Measurements from ENCODE around the gene VAMP5.
A peak's percentile ranks its signal among the peaks of the same experiment; 100 is the strongest.
"Not testable (repeated sequence)": the region's sequence is repeated elsewhere in the genome, so short reads cannot be mapped to it uniquely, and the experiment has no call there.

The VAMP5 gene

DNA sequence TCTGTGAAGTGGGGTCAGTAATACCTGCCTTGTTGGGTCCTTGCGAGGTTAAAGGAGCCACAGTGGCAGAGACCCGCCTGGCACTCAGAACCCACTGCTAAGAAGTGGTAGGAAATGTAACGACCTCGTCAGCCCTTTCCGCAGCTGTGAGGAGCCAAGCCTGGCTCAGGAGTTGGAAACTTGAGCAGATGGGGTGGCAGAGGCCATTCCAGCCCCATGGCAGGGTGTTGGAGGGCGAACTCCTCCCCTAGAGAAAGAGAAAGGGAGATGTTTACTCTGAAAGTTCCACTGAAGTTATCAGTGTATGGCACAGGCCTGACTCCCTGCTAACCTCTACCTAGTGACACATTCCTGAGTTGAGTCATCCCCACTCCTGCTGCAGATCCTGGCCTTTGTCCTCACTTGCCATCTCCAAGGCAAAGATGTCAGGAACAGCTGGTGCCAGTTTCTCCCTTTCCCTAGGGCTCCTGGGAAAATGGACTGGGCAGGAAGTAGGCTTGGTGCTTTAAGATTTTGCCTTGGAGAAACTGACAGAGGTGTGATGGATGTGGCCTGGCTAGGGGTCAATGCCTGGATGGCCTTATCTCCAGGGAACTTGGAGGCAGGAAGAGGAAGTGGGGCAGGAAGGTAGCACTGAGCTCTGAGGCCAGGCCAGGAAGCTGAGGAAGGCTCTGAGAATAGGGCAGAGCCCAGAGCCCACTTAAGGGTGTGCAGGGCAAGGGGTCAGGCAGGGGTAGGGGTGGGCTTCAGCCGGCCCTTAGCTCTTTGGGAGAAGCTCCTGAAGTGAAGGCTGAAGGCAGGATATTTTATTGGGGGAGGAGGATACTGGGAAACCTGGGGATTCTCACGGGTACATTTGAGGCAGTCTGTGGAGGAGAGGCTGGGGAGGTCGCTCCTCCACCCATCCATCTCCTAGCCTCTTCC lies 888 bp downstream of the VAMP5 start:
- no peak for DNase-seq (ENCODE audit: low read depth)

DNA sequence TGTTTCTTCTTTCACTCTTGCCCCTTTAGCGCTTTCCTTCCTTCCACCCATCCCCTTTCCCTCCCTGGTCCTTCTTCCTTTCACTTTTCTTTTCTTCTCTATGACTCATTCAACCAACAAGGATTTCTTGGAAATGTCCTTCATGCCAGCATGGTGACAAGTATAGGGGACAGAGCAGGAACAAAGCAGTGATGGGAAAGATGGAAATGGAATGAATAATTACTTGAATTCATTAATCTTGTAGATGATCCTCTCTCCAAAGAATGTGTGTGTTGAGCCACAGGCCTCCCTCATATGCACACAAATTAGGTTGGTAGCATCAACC lies 1.5 kb downstream of the VAMP5 start:
- no peak for DNase-seq (ENCODE audit: low read depth)

DNA sequence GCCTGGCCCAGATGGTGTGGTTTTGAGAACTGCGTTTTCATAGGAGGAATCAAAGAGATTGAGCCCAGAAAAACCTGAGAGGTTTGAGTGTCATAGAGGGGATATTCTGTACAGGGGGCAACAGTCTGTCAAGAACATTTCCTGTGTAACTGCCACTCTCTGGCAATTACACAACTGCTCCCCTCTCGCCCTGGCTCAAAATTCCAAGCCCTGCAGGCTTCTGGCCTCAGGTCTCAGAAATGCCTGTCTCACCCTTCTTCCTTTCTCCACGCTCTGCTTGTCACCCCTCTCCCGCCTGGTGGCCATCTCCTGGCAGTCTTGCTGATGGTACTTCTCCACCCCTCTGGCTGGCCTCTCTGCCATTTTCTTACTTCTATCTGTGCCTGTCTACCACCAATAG lies 4.0 kb downstream of the VAMP5 start:
- DNase-seq (ENCODE audit: low read depth), result no peak

DNA sequence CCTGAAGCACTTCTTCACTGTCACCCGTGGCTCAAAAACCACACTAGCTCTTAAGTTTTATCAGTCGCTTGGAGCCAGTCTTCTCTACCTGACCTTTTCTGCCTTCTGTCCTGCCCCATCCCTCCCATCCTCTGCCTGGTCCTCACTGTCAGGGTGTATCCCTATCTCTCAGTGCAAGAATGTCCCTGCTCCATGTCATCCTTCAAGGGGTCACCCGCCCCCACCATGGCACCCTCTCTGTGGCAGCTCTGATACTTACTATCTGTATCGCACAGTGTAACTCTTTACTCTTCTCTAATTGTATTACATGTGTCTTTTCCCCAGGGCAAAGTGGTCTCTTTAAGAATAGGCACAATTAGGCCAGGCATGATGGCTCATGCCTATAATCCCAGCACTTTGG lies 4.4 kb downstream of the VAMP5 start:
- no peak for DNase-seq (ENCODE audit: low read depth)

DNA sequence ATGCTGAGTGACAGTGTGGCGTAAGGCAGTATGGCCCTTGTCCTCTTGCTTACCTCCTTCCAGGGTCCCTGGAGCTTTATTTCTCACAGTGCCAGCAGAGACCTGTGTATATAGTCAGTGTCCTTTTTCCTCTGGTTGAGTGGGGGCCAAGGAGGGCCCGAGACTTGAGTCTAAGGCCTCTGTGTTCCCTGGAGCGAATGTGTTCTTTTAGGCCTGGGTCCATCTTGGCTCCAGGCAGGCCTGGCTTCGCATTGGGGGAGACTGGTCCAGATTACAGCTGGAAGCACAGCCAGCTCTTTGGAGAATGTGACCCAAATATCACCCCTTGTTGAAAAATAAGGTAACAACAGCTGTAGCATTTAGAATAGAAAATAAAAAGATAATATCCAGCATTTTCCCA lies 5.0 kb downstream of the VAMP5 start:
- DNase-seq (ENCODE audit: low read depth), result no peak

DNA sequence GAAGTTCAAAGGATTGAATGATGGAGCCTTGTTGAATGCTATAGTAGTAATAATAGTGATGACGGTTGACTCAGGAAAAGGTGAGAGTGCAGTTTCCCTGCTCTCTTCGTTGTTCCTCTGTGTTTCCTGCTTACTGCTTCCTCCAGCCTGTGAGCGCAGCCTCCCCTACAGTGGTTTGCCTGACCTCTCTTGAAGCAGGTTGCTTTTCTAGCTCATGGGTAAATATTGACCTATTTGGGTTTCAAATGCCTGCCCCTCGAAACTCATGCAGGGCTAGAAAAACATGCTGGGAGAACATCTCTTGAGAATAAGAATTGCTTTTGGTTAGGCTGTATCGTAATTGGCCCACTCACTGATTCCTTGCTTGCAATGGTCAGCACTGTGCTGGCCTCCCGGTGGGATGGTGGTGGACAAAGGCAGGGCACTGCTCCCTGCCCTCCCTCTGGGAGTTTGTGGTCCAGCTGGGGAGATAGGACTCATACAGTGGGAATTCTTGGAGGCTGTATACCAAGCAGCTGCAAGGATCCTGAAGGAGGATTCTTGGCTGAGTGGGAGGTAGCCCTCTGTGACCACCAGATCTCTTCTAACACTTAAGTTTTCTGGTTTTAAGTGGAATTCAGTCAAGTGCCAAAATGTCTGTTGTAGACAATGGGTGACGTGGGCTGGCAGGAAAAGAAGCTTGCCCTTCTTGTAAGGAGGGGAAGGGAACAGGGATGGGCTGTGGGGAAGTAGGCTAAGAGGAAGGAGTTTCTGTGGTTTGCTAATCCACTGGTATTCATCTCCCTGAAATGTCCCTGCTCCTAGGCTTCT lies 6.0 kb downstream of the VAMP5 start:
- no peak for DNase-seq (ENCODE audit: low read depth)

DNA sequence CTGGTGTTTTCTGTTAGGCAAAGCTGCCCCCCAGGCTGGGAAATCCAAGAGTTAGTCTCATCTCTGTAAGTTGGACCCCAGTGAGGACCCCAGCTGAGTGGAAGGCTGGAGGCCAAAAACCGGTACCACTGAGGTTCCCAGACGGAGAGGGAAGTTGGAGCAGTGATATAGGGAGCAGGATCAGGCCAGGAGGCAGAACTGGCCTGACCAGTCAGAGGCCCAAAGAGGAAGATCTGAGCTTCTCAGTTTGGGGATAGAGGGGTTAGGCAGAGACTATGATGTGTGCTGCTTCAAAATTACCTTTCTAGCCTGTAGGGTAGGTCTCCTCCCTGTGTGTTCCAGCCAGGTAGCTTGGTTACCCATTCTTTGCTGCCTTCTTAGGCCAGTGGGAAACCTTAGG lies 6.7 kb downstream of the VAMP5 start:
- DNase-seq (ENCODE audit: low read depth), result no peak

DNA sequence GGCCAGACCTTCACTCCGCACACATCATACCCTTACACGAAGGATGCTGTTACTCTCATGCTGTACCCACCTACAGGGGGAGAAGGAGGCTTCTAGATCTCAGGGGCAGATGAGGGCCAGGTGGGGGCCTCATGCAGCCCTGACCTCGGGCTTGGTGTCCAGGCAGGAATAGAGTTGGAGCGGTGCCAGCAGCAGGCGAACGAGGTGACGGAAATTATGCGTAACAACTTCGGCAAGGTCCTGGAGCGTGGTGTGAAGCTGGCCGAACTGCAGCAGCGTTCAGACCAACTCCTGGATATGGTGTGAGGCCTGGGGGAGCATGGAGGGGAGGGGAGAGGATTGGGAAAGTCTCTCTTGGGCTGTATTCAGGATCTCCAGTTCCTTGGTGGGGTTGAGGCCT lies 7.3 kb downstream of the VAMP5 start:
- no peak for DNase-seq (ENCODE audit: low read depth)

DNA sequence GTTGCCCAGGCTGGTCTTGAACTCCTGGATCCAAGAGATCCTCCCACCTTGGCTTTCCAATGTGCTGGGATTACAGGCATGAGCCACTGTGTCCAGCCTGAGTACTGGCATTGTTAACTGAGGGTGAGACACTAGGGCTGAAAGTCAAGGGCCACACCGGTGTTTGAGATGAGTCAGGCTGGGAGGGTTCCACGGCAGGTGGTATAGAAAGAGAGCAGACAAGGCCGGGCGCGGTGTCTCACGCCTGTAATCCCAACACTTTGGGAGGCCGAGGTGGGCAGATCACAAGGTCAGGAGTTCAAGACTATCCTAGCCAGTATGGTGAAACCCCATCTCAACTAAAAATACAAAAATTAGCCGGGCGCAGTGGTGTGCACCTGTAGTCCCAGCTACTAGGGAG lies 8.1 kb downstream of the VAMP5 start:
- not testable (repeated sequence) for DNase-seq (ENCODE audit: low read depth)

DNA sequence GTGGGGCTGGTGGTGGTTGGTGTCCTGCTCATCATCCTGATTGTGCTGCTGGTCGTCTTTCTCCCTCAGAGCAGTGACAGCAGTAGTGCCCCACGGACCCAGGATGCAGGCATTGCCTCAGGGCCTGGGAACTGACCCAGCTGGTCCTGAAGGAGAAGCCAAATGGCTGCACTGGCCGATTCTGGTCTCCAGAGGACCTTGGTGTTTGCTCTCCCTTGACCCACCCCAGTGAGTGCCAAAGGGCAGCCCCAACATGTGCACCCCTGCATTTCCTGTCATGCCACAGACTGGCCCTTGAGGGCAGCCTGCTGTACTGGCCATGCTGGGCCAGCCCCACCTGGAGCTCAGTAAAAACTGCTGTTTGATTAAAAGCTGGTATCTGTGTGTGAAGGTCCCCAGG lies 8.8 kb downstream of the VAMP5 start:
- DNase-seq (ENCODE audit: low read depth), result no peak

DNA sequence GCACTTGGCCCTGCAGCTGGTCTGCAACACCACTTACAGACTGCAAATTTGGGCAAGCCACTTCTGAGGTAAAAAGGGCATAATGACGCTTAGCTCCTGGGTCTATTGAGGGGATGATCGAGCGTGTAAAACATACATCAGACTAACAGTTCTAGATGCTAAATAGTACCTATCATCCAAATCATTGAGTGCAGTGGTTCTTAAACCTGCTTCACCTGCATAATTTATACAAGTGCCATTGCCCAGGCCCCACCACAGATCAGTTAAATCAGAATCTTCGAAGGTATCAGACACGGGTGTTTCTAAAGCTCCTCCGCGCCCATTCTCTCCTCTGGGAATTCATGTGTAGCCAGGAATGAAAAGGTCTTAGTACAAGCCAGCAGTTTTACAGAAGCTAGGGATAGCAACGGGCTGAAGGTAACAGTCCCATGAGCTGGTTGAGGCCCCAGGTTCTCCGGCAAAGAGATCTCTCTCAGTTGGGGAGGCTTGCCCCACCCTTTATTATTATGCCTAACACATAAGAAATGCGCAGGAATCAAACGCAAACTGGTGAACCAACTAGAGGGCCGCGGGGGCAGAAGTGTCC lies 10.6 kb downstream of the VAMP5 start:
- no peak for DNase-seq (ENCODE audit: low read depth)

DNA sequence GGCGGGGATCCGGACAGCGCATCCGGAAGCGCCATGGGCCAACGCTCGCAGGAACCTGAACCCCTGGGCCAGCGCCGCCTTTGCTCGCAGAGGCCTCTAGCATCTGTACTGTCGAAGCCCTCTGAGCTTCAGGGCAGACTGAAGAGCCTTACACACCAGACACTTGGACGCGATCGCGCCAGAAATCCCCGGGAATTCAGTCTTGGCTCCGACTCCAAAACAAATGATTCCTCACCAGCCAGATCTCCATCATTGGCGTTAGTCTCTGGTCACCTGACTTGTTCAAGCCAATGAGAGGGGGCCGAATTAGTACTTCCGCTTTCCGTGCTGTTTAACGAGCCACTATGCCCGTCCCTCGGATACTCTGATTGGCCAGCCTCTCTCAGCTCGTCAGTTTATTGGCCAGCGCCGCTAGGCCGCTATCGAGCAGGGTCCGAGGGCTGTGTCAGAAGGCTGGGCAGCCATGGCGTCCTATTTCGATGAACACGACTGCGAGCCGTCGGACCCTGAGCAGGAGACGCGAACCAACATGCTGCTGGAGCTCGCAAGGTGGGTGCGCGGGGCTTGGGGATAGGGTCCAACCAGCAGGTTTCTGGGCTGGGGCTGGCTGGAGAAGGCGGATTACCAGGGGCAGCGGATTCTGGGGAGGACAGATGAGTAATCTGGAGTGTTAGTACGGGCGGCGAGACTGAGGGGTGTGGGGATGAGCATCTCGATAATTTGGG lies 11.2 kb downstream of the VAMP5 start, which contains the start of gene RNF181:
TSS of gene RNF181 (plus strand) at position 445 of the 725 bp plus-strand sequence. CDS start at position 464, 19 bp downstream.
- peak; percentile 79 for DNase-seq (ENCODE audit: low read depth)

DNA sequence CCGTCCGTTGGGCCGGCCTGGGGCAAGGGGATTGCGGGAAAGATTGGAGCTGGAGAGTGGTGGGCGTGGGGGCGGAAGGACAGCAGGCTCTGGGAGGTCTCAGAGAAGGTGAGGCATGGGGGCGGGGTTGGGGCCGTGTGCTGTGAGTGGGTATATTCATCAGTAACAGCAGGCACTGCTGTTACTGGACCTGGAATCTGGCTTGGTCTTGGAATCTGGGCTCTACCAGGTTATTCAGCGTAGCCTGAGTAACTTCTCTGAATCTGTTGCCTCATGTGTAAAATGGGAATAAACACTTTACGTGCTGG lies 11.7 kb downstream of the VAMP5 start:
- no peak for DNase-seq (ENCODE audit: low read depth)

DNA sequence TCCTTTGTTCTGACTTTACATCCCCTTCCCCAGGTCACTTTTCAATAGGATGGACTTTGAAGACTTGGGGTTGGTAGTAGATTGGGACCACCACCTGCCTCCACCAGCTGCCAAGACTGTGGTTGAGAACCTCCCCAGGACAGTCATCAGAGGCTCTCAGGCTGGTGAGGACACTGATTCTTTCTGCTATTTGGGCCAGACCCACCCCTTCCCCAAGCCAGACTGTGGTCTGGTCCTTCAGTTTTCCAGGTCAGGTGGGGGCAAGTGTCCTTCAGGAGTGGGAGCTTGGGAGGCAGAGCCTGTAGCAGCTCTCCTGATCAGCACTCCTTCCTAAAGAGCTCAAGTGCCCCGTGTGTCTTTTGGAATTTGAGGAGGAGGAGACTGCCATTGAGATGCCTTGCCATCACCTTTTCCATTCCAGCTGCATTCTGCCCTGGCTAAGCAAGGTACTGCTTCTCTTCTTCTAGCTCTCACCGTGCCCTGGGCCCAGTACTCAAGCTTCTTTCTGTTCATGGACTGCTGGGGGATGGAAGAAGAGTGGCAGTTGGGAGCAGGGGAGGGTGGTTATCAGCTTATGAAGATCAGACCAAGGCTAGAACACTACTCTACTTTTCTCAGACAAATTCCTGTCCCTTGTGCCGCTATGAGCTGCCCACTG lies 12.4 kb downstream of the VAMP5 start:
- no peak for DNase-seq (ENCODE audit: low read depth)

DNA sequence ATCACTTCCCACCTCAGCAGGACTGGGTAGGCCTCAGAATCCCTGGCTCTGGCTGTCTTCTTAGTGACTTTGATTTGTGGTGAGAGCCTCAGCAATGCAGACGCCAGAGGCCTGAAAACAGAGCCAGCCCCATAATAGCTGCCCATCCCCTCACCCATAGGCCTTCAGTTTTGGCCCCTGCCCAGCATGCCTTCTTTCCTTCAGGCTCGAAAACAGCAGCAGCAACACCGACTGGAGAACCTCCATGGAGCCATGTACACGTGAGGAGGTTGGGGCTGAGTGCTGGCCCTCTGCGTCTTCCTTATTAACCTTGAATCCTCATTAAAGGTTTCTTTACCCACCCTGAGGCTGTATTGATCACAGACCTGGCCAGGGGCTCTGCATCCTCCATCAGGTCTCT lies 13.0 kb downstream of the VAMP5 start:
- DNase-seq (ENCODE audit: low read depth), result no peak

DNA sequence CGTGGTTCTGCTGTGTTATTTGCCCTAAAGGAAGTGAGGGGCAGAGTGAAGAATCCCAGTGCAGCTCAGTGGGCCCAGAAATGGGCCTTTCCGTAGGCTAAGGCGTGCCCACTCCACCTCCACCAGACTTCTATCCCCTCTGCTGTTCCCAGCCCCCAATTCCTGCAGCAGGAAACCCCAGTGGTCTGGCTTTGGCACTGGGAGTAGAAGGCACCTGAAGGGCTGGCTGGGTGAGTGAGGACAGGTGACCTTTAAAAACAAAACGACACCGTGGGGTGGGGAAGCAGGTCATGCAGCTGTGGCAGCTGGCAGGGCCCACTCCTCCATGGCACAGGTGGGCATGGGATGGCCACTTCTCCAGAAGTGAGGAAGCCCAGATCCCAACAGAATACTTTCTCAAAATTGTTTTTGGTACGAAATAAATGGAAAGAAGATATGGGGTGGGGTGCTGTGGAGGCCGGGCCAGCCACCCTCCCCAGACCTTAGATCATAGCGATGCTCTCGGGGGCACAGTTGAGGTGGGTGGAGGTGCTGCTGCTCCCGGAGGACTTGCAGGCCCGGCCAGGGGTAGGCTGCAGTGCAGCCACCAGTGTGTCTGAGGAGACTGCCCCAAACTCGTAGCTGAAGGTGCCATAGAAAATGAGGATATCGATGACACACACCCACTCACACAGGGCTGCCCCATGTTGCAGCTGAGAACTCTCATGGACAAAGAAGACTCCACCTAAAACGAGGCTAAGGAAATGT lies 14.5 kb downstream of the VAMP5 start:
- DNase-seq (ENCODE audit: low read depth), result no peak

DNA sequence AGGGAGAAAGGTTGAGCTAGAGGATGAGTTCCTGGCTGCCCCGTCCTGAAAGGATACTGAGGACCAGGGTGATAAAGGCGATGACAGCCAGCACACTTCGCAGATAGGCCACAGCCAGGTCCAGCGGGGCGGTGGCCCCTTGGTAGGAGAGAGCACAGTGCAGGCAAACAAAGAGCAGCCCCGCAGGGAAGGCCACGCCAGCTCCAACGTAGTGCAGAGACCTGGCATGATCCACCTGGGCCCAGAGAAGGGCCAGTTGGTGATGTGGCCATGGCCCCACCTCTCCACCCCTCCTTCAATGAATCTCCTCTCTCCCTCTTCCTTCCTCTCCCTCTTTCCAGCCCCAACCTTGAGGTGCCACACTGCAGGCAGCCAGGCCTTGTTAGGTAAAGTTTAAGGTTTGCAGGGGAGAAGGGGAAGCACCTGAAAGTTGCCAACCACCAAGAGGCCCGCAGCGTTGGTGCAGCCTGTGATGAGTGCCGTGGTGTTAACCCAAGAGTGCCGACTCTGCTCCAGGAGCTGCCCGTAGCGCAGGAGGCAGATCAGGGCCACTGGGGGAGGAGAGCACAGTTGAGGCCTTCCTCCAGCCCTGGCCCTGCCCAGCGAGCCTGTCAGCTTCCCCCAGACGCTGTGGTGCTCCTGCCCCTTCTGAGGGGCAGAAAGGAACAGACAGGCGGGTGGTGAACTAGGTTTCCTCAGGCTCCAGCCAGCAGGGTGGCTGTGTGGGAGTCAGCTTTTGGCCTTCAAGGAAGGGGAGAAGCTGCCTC lies 15.4 kb downstream of the VAMP5 start:
- no peak for DNase-seq (ENCODE audit: low read depth)

DNA sequence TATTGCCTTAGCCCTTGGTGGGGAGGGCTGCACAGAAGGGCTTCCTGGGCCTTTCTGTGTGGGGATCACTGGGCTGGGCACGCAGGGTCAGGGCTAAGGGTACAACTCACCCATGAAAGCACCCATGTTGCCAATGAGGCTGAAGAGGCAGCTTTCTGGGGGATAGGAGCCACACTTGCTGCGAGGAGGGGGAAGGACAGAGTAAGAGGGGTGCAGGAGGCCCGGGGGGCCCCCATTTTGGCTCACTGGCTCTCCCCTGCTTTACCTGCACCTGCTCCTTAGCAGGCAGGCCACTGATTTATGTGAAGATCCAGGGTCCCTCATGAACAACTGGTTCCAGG lies 16.0 kb downstream of the VAMP5 start:
- no peak for DNase-seq (ENCODE audit: low read depth)

DNA sequence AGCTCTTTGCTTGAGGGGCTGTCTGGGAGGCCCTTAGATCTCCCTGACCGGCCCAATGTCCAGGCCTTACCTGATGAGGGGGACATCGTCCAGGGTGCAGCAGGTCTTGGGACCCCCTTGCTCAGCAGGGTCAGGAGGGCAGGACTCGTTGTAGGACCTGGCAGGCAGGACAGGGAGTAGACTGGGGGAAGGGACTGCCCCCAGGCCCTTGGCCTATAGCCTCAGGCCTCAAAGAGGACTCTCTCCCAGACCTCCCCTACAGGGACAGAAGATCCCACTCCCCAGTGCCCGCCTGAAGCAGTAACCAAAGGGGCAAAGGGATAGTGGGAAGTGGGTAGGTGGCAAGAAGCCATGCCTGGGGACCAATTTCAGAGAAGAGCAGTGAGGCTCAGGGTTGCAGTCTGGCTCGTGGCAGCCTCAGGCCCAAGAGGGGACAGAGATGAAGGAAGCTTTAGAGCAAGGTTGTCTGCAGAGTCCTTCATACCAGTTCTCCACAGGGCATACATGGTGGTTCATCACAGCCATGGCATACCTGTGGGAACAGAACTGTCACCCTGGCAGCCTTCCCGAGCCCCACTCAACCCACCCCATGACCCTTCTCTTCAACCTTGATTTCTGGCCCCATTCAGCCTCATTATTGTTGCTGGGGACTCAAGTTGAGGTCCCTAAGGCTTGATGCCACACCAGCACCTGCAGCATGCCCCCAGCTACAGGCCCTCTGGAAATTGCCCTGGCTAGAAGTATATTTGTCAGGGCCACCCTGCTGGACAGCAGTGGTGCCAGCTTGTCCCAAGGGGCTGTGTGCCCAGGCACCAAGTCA lies 16.9 kb downstream of the VAMP5 start:
- DNase-seq (ENCODE audit: low read depth), result no peak

Data from stimulated activated CD8-positive, alpha-beta memory T cell treated with anti-CD3 and anti-CD28 coated beads, Interleukin-4, amount 100 ng/mL, for 24 hours (primary cell).